ENCODE results near the gene DNAJB6. TPM values are rescaled to one million over a fixed set of nuclear protein-coding genes. Genes with fewer than 3 reads are reported as not detected.

Gene DNAJB6
- total RNA-seq, 3 donors from 2014 or later, result 71.2 to 165 (median 75.0) TPM

GRCh38 chr7:157441023-157441399 lies 104.2 kb downstream of the DNAJB6 start:
- H3K4me3 ChIP-seq, result no peak overlapping the region
- DNase-seq (no peak), ATAC-seq (no peak)
- no peaks in the 10 kb centered on the region for H3K36me3 ChIP-seq (ENCODE audit: low read depth)
- intact Hi-C loops (cut with DNase I, micrococcal nuclease), result no loop called here
- TF ChIP-seq CTCF (IDR thresholded peaks at IDR 0.05), result no peak
- H3K4me1 ChIP-seq (ENCODE audit: low read depth), result no peaks in the 10 kb centered on the region
- H3K9me3 ChIP-seq, result no peaks in the 10 kb centered on the region

GRCh38 chr7:157442456-157442855 lies 105.7 kb downstream of the DNAJB6 start:
- ATAC-seq (no peak), DNase-seq (no peak)
- H3K4me3 ChIP-seq, result no peak overlapping the region
- H3K36me3 ChIP-seq (ENCODE audit: low read depth), result no peaks in the 10 kb centered on the region
- no peaks in the 10 kb centered on the region for H3K4me1 ChIP-seq (ENCODE audit: low read depth)
- TF ChIP-seq CTCF (IDR thresholded peaks at IDR 0.05), result no peak
- intact Hi-C loops (cut with DNase I, micrococcal nuclease), result no loop called here
- H3K9me3 ChIP-seq, result no peaks in the 10 kb centered on the region

- ATAC-seq (no peak), DNase-seq (no peak)
Observed at GRCh38 chr7:157442993-157443831, 106.4 kb downstream of the DNAJB6 start.

GRCh38 chr7:157444011-157444842 lies 107.4 kb downstream of the DNAJB6 start:
- Histone ChIP-seq H3K4me3 (no peak overlapping the region), H3K36me3 (ENCODE audit: low read depth) (no peaks in the 10 kb centered on the region), H3K4me1 (ENCODE audit: low read depth) (no peaks in the 10 kb centered on the region), H3K9me3 (no peaks in the 10 kb centered on the region)
- no peak for ATAC-seq
- no peak for TF ChIP-seq CTCF (IDR thresholded peaks at IDR 0.05)
- intact Hi-C loops (cut with DNase I, micrococcal nuclease), result no loop called here
- no peak for DNase-seq

More at GRCh38 chr7:157442993-157443831, 106.4 kb downstream of the DNAJB6 start:
- no peak overlapping the region for H3K4me3 ChIP-seq
- TF ChIP-seq CTCF (IDR thresholded peaks at IDR 0.05), result no peak
- no peaks in the 10 kb centered on the region for H3K9me3 ChIP-seq
- H3K4me1 ChIP-seq (ENCODE audit: low read depth), result no peaks in the 10 kb centered on the region
- intact Hi-C loops (cut with DNase I, micrococcal nuclease), result no loop called here
- no peaks in the 10 kb centered on the region for H3K36me3 ChIP-seq (ENCODE audit: low read depth)

GRCh38 chr7:157444843-157445135 lies 108.0 kb downstream of the DNAJB6 start:
- DNase-seq, result no peak
- no peak for TF ChIP-seq CTCF (IDR thresholded peaks at IDR 0.05)

More at GRCh38 chr7:157444843-157445135, 108.0 kb downstream of the DNAJB6 start:
- Histone ChIP-seq H3K9me3 (no peaks in the 10 kb centered on the region), H3K4me3 (no peak overlapping the region), H3K4me1 (ENCODE audit: low read depth) (no peaks in the 10 kb centered on the region), H3K36me3 (ENCODE audit: low read depth) (no peaks in the 10 kb centered on the region)
- no peak for ATAC-seq
- intact Hi-C loops (cut with DNase I, micrococcal nuclease), result no loop called here
